ENCODE measurements around the gene OXTR. TPM values are rescaled to one million over a fixed set of nuclear protein-coding genes. Genes with fewer than 3 reads are reported as not detected.

OXTR gene
- total and polyA plus RNA-seq, 2 experiments from 2014 or later = 5.5 to 9.3 TPM

DNA sequence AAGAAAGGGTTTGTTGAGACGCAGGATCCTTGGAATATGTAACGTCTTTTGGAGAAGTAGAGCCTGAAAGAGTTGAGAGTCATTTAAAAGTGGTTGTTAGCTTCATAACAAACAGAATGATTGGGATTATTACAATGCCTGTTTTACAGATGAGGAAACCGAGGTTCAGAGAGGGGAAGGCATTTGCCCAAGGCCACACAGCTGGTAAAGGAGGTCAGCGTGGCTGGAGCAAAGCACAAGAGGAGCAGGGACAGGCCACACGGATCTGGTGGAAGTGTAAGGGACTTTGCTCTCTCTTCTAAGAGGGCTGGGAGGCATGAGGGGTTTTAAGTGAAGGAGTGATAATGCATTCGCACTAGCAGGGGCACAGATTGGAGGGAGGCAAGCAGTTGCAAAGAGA, 6.2 kb upstream of the OXTR start:
- peaks cover 25% of the 10 kb centered on the region for H3K4me1 ChIP-seq (ENCODE audit: insufficient read depth)
- no peaks in the 10 kb centered on the region for H3K79me2 ChIP-seq (replicated peaks; ENCODE audit: insufficient read depth)
- no peak overlapping the region for H3K4me3 ChIP-seq
- peaks cover 12% of the 10 kb centered on the region for H3K4me1 Mint-ChIP-seq
- H3K36me3 ChIP-seq (ENCODE audit: insufficient read depth) = no peaks in the 10 kb centered on the region
- H3K4me2 ChIP-seq = no peak overlapping the region
- no peaks in the 10 kb centered on the region; the same call in 1 of the 2 replicates for H4K20me1 ChIP-seq (replicated peaks; ENCODE audit: insufficient read depth)
- DNase-seq (ENCODE audit: low spot score) (no peak), ATAC-seq (no peak)
- no peak overlapping the region for H3K27ac Mint-ChIP-seq
- TF ChIP-seq JUNB (IDR thresholded peaks at IDR 0.05; ENCODE audit: unreplicated experiment) = no peak
- TF ChIP-seq NANOG (IDR thresholded peaks at IDR 0.05; ENCODE audit: borderline replicate concordance) = no peak
- no peak for TF ChIP-seq ZNF331 (CRISPR knock-in tag; IDR thresholded peaks at IDR 0.05; ENCODE audit: low read depth)
- no peak for TF ChIP-seq EZH2 (IDR thresholded peaks at IDR 0.05; ENCODE audit: low read depth, unreplicated experiment)
- TF ChIP-seq EZH2phosphoT487 (IDR thresholded peaks at IDR 0.05; ENCODE audit: unreplicated experiment) = no peak
- no peak for TF ChIP-seq POLR2AphosphoS5 (IDR thresholded peaks at IDR 0.05; ENCODE audit: low read depth)
- no peak for TF ChIP-seq CREB1 (CRISPR knock-in tag; IDR thresholded peaks at IDR 0.05; ENCODE audit: low read depth)
- no peak for TF ChIP-seq STAT1 (IDR thresholded peaks at IDR 0.05; ENCODE audit: unreplicated experiment)
- no peak for TF ChIP-seq ZNF114 (CRISPR knock-in tag; IDR thresholded peaks at IDR 0.05)
- TF ChIP-seq, protein P1, sequence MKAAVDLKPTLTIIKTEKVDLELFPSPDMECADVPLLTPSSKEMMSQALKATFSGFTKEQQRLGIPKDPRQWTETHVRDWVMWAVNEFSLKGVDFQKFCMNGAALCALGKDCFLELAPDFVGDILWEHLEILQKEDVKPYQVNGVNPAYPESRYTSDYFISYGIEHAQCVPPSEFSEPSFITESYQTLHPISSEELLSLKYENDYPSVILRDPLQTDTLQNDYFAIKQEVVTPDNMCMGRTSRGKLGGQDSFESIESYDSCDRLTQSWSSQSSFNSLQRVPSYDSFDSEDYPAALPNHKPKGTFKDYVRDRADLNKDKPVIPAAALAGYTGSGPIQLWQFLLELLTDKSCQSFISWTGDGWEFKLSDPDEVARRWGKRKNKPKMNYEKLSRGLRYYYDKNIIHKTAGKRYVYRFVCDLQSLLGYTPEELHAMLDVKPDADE (IDR thresholded peaks at IDR 0.05) = no peak
- TF ChIP-seq, protein P2, sequence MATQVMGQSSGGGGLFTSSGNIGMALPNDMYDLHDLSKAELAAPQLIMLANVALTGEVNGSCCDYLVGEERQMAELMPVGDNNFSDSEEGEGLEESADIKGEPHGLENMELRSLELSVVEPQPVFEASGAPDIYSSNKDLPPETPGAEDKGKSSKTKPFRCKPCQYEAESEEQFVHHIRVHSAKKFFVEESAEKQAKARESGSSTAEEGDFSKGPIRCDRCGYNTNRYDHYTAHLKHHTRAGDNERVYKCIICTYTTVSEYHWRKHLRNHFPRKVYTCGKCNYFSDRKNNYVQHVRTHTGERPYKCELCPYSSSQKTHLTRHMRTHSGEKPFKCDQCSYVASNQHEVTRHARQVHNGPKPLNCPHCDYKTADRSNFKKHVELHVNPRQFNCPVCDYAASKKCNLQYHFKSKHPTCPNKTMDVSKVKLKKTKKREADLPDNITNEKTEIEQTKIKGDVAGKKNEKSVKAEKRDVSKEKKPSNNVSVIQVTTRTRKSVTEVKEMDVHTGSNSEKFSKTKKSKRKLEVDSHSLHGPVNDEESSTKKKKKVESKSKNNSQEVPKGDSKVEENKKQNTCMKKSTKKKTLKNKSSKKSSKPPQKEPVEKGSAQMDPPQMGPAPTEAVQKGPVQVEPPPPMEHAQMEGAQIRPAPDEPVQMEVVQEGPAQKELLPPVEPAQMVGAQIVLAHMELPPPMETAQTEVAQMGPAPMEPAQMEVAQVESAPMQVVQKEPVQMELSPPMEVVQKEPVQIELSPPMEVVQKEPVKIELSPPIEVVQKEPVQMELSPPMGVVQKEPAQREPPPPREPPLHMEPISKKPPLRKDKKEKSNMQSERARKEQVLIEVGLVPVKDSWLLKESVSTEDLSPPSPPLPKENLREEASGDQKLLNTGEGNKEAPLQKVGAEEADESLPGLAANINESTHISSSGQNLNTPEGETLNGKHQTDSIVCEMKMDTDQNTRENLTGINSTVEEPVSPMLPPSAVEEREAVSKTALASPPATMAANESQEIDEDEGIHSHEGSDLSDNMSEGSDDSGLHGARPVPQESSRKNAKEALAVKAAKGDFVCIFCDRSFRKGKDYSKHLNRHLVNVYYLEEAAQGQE (IDR thresholded peaks at IDR 0.05; ENCODE audit: unreplicated experiment) = no peak
- TF ChIP-seq, protein P3, sequence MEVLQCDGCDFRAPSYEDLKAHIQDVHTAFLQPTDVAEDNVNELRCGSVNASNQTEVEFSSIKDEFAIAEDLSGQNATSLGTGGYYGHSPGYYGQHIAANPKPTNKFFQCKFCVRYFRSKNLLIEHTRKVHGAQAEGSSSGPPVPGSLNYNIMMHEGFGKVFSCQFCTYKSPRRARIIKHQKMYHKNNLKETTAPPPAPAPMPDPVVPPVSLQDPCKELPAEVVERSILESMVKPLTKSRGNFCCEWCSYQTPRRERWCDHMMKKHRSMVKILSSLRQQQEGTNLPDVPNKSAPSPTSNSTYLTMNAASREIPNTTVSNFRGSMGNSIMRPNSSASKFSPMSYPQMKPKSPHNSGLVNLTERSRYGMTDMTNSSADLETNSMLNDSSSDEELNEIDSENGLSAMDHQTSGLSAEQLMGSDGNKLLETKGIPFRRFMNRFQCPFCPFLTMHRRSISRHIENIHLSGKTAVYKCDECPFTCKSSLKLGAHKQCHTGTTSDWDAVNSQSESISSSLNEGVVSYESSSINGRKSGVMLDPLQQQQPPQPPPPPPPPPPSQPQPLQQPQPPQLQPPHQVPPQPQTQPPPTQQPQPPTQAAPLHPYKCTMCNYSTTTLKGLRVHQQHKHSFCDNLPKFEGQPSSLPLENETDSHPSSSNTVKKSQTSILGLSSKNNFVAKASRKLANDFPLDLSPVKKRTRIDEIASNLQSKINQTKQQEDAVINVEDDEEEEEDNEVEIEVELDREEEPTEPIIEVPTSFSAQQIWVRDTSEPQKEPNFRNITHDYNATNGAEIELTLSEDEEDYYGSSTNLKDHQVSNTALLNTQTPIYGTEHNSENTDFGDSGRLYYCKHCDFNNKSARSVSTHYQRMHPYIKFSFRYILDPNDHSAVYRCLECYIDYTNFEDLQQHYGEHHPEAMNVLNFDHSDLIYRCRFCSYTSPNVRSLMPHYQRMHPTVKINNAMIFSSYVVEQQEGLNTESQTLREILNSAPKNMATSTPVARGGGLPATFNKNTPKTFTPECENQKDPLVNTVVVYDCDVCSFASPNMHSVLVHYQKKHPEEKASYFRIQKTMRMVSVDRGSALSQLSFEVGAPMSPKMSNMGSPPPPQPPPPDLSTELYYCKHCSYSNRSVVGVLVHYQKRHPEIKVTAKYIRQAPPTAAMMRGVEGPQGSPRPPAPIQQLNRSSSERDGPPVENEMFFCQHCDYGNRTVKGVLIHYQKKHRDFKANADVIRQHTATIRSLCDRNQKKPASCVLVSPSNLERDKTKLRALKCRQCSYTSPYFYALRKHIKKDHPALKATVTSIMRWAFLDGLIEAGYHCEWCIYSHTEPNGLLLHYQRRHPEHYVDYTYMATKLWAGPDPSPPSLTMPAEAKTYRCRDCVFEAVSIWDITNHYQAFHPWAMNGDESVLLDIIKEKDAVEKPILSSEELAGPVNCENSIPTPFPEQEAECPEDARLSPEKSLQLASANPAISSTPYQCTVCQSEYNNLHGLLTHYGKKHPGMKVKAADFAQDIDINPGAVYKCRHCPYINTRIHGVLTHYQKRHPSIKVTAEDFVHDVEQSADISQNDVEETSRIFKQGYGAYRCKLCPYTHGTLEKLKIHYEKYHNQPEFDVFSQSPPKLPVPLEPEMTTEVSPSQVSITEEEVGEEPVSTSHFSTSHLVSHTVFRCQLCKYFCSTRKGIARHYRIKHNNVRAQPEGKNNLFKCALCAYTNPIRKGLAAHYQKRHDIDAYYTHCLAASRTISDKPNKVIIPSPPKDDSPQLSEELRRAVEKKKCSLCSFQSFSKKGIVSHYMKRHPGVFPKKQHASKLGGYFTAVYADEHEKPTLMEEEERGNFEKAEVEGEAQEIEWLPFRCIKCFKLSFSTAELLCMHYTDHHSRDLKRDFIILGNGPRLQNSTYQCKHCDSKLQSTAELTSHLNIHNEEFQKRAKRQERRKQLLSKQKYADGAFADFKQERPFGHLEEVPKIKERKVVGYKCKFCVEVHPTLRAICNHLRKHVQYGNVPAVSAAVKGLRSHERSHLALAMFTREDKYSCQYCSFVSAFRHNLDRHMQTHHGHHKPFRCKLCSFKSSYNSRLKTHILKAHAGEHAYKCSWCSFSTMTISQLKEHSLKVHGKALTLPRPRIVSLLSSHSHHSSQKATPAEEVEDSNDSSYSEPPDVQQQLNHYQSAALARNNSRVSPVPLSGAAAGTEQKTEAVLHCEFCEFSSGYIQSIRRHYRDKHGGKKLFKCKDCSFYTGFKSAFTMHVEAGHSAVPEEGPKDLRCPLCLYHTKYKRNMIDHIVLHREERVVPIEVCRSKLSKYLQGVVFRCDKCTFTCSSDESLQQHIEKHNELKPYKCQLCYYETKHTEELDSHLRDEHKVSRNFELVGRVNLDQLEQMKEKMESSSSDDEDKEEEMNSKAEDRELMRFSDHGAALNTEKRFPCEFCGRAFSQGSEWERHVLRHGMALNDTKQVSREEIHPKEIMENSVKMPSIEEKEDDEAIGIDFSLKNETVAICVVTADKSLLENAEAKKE (CRISPR knock-in tag; IDR thresholded peaks at IDR 0.05) = no peak
- TF ChIP-seq, protein P4, sequence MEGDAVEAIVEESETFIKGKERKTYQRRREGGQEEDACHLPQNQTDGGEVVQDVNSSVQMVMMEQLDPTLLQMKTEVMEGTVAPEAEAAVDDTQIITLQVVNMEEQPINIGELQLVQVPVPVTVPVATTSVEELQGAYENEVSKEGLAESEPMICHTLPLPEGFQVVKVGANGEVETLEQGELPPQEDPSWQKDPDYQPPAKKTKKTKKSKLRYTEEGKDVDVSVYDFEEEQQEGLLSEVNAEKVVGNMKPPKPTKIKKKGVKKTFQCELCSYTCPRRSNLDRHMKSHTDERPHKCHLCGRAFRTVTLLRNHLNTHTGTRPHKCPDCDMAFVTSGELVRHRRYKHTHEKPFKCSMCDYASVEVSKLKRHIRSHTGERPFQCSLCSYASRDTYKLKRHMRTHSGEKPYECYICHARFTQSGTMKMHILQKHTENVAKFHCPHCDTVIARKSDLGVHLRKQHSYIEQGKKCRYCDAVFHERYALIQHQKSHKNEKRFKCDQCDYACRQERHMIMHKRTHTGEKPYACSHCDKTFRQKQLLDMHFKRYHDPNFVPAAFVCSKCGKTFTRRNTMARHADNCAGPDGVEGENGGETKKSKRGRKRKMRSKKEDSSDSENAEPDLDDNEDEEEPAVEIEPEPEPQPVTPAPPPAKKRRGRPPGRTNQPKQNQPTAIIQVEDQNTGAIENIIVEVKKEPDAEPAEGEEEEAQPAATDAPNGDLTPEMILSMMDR (conservative IDR thresholded peaks at IDR 0.05; ENCODE audit: low read depth in 2 of 2) = no peak
- H3K27ac ChIP-seq (ENCODE audit: low read depth) = no peak overlapping the region
- 0 out of 2 replicates have a peak, but pooled peaks cover 9% of the 10 kb centered on the region for H3K9me2 ChIP-seq (ENCODE audit: insufficient read depth)
- H3F3A ChIP-seq (replicated peaks; ENCODE audit: low read depth) = peaks cover 9% of the 10 kb centered on the region; the same call in 1 of the 2 replicates
- H3K9me3 Mint-ChIP-seq = no peaks in the 10 kb centered on the region; the same call in 2 of the 3 replicates
- H2AFZ ChIP-seq = no peak overlapping the region
- peaks cover 5% of the 10 kb centered on the region for H3K27me3 Mint-ChIP-seq (ENCODE audit: insufficient read depth, low read depth, poor library complexity)
- no peaks in the 10 kb centered on the region for H3K36me3 Mint-ChIP-seq (ENCODE audit: low read depth)
- H3K4me3 Mint-ChIP-seq = no peak overlapping the region
- no peaks in the 10 kb centered on the region for H3K27me3 ChIP-seq (ENCODE audit: insufficient read depth)
